Measurements from ENCODE around the gene CEP104. TPM values are rescaled to one million over a fixed set of nuclear protein-coding genes. Genes with fewer than 3 reads are reported as not detected.
A peak's percentile ranks its signal among the peaks of the same experiment; 100 is the strongest.

CEP104 gene
- total RNA-seq, 2 donors from 2014 or later: 43.5 to 45.6 TPM

DNA sequence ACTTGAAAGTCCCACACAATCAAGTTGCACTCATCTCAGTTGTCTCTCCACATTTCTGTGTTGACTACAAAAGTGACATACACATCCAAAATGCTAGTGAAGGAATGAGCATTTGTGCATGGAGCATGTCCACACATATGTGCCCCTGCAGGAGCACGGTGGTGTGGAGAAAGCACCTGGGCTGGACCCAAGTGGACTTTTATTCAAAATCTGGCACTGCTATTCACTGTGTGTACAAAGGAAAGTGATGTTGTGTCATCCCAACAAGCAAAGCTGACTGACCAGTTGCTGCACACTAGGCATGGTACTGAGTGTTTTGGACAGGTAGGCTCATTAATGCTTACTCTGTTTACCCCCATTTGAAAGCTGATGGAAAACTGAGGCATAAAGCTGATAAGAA lies 19.3 kb downstream of the CEP104 start:
- ATAC-seq: no peak
- intact Hi-C loops (cut with DNase I, micrococcal nuclease): no loop called here

DNA sequence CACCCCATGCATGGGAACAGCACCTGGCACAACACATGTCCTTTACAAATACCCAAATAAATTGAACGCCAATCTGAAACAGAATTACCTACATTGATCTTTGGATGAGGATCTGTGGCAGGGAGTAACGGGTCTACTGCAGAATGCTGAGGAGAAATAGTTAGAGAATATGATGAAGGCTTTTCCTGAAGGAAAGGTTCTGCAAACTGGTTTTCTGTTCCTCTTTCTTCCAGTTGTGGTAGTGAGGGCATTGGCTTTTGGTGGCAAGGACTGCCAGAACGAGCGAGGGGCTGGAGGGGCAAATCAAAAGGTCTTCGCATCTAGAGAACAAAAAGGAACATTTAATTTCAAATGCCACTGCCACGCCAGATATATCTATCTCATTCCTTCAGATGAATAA lies 19.8 kb downstream of the CEP104 start:
- DNase-seq (no peak), ATAC-seq (no peak)
- intact Hi-C loops (cut with DNase I, micrococcal nuclease): no loop called here

More for the DNA sequence above, 19.3 kb downstream of the CEP104 start:
- DNase-seq: no peak

DNA sequence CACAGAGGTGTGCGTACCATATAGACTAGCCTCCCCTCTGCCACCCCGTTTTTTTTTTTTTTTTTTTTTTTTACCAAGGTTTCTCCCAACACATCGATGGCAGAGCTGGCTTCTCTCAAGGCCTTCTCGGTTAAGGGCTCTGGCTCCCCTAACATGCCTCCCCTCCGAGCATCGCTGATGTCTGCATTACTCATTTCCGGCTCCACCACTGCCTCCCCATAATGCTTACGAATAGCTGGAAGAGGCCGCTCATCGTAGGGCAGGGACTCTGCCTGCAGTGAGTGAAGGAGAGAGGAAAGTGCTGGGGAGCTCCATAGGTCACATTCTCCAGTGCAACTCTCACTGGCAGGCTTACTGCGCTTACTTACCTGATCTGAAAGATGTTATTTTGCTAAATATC lies 20.6 kb downstream of the CEP104 start:
- intact Hi-C loops (cut with DNase I, micrococcal nuclease): no loop called here
- ATAC-seq (no peak), DNase-seq (no peak)

DNA sequence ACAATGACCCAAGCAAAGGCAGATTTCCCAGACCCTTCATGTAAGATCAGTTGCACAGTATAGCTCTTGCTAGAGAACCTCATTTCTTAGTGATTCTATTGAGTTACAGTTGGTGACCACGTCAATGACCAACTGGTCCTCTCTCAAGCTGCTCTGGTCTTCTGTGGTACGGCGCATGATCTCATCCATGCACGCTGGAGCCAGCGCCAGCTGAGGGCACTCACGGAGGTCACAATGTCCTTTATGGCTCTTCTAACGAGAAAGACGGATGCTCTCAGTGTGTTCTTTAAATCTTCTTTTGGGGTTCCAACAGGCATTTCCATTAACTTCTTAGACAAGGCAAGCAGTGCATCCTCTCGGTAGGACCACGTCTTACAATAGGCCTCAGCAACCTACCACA lies 22.3 kb downstream of the CEP104 start:
- ATAC-seq (no peak), DNase-seq (no peak)
- intact Hi-C loops (cut with DNase I, micrococcal nuclease): no loop called here

DNA sequence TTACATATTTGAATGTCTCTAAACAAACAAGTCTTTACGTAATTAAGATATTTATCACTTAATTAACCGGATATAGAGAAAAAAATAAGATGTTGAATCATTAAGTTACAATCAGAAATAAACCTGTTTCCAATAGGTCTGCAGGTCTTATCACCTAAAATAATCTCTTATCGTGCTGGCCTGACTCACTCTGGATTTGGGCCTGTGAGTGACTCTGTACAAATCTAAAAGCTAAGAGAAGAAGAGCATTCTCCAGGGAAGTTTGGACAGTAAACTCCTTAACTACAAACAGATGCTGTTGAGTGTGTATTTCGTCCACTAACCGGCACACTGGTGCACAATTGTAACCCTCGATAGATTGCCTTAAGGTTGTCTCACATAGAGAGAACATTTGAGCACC lies 25.3 kb downstream of the CEP104 start:
- ATAC-seq (no peak), DNase-seq (no peak)
- intact Hi-C loops (cut with DNase I, micrococcal nuclease): no loop called here

DNA sequence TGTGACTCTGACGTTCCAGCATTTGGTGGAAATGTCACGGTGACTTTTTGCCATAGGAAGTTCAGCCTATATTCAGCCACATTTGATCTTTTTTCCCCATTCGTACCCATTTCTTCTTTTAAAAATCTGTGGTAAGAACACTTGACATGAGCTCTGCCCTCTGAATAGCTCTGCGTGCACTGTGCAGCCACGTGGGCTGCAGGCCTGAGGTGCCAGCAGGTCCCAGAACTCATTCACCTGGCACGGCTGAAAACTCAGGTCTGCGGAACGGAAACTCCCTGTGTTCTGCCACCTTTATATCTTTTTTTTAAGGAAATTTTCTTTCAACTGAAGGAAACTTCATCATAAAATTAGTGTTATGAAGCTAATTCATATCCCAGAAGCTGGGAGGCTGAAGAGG lies 28.6 kb downstream of the CEP104 start:
- intact Hi-C loops (cut with DNase I, micrococcal nuclease): no loop called here
- no peak for DNase-seq
- no peak for ATAC-seq

DNA sequence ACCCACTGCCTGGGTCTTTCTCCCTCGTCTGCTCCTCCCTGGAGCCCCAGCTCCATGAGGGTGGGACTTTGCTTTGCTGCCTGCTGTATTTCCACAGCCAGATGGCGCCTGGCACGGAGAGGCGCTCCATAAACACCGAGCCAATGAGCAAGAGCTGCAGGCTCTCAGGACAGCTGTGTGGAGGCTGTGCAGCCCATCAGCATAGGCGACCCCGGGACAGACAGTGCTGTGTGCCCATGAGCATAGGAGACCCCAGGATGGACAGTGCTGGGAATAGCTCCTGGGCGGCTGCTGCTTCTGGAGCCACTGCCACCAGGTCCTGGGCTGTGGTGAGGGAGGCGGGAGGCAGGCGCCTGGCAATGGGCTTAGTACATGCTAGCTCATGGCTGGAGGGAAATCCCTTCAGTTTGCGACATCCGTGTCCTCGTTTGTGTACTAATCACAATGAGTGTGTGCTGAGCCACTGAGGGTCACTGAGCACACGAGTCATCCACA lies 29.2 kb downstream of the CEP104 start:
- intact Hi-C loops (cut with DNase I, micrococcal nuclease): no loop called here
- no peak for ATAC-seq
- DNase-seq: no peak

DNA sequence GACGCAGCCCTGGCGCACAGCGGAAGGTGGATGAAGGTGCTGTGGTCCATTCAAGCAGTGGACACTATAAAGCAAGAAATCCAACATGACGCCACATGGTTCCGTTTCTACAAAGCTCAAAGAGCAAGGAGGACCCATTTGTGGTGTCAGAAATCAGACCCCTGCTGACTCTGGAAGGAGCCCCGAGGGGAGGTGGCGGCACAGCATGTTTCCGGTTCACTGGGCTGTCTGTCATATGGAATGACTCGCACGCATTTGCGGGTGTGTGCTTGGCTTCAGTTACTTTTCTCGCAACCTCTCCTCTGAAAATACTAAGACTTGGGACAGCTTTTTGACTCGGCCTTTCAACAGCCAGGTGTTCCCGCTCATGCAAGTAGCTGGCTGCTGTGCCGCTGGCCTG lies 31.7 kb downstream of the CEP104 start:
- DNase-seq: no peak
- intact Hi-C loops (cut with DNase I, micrococcal nuclease): no loop called here
- ATAC-seq: no peak

DNA sequence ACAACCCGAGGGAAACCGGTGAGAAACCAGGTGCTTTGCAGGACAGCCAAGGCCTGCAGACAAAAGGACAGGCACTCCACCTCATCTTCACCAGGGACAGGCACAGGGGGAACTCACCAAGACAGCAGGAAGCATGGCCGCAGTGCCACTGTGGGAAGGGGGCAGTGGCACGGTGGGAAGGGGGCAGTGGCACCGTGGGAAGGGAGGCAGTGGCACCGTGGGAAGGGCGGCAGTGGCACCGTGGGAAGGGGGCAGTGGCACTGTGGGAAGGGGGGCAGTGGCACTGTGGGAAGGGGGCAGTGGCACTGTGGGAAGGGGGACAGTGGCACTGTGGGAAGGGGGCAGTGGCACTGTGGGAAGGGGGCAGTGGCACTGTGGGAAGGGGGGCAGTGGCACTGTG lies 32.4 kb downstream of the CEP104 start:
- ATAC-seq: no peak
- intact Hi-C loops (cut with DNase I, micrococcal nuclease): no loop called here

DNA sequence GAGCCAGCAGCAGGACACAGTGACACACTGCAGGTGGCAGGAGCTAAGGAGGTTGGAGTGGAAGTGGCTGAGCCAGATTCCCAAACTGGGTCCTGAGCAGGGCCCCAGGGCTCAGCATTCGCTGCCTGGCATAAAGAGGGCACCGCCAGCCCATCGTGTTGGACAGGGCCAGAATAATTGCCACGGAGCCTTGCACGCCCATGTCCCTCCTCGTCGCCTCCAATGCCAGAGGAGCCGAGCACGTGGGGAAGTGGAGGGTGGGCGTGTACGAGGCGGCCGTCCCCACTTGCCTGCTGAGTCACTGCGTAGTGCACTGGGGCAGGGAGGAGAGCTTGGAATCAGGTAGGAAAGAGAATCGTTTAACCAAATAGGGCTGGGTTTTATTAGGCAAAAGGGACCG lies 34.6 kb downstream of the CEP104 start:
- DNase-seq: no peak
- no peak for ATAC-seq
- intact Hi-C loops (cut with DNase I, micrococcal nuclease): no loop called here

More for the DNA sequence above, 32.4 kb downstream of the CEP104 start:
- DNase-seq: no peak

DNA sequence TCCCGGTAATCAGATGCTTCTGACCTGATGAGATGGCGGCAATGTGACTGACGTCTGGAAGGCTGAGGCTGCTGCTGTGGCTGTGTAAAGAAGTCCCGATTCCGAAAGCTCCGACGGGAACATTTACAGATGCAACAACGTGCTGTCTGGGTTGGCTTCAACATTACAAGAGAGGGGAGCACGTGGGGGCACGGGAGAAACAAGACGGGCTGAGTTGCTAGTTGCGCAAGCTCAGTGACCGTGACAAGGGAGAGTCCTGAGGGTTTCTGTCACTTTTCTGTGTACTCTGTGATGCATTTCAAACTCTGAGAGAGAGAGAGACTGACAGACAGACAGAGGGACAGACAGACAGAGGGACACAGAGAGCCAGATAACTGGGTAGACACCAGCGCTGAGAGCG lies 35.1 kb downstream of the CEP104 start:
- intact Hi-C loops (cut with DNase I, micrococcal nuclease): no loop called here
- no peak for DNase-seq
- no peak for ATAC-seq

DNA sequence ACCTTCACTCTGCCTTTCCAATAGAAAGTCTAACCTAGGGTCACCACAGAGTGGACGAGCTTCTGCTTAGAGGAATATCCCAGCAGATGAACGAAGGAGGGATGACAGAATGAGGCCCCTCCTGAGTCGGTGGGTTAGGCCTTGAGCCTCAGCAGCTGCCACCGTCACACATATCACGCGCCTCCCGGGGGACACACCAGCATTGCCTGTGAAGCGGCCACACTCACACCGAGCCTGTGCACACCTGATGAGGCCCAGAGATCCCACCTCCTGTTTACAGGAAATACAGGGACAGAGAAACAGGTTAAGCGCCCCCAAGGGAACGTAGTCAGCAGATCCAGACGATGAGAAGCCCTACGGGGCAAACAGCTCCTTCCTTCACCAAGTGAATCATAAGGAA lies 35.6 kb downstream of the CEP104 start:
- intact Hi-C loops (cut with DNase I, micrococcal nuclease): no loop called here
- ATAC-seq (no peak), DNase-seq (no peak)

DNA sequence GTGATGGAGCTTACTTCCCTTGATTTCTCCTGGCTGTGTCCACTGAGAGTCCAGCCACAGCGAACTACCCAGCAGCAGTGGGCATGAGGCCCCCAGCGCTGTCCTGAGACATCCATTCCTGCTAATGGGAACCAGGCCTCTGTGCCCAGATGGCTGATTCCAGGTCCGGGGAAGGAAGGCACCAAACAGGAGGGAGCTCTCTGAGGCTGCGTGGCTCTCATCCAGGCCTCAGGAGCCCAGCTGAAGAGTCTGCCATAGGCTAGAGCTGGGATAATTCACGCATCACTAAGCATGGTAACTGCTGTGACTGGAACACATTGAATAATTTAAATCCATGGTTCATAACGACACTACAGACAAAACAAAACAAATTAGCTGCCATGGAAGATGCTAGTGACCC lies 36.0 kb downstream of the CEP104 start:
- DNase-seq (no peak), ATAC-seq (no peak)
- intact Hi-C loops (cut with DNase I, micrococcal nuclease): no loop called here

DNA sequence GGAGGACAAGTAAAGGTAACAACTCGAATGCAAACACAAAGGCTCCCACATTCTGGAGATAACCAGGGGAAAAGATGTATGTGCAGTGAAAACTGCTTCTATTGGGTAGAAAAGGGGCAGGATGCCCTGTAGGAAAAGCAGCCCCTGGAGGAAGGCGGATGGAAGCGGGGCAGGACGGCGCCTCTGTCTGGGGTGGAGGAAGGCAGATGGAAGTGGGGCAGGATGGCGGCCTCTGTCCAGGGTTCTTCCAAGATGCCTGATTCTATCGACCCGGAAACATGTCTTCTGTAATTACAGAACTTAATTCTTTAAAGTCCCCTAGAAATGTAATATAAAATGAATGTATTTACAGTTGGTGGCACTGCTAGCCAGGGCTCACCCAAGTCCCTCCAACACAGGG lies 36.7 kb downstream of the CEP104 start:
- no peak for DNase-seq

DNA sequence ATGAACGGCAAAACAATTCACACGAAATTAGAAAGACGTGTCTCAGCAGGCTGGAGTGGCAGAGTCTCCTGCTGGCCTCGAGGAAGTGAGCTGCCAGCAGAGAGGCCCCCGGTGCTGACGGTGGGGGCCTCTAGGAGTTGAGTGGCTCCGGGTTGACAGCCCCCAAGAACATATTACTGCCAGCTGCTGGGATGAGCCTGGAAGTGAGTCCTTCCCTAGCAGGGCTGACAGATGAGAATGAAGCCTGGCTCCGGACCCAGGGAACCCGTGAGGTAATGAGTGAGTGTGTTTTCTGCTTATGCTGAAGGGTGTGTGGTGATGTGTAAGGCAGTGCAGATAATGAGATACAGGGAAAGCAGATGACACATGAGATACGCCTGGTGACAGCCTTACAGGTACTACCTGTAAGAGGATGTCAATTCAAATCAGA lies 37.2 kb downstream of the CEP104 start:
- DNase-seq: no peak
- ATAC-seq: no peak
- intact Hi-C loops (cut with DNase I, micrococcal nuclease): no loop called here

More for the DNA sequence above, 36.7 kb downstream of the CEP104 start:
- ATAC-seq: no peak
- intact Hi-C loops (cut with DNase I, micrococcal nuclease): no loop called here

DNA sequence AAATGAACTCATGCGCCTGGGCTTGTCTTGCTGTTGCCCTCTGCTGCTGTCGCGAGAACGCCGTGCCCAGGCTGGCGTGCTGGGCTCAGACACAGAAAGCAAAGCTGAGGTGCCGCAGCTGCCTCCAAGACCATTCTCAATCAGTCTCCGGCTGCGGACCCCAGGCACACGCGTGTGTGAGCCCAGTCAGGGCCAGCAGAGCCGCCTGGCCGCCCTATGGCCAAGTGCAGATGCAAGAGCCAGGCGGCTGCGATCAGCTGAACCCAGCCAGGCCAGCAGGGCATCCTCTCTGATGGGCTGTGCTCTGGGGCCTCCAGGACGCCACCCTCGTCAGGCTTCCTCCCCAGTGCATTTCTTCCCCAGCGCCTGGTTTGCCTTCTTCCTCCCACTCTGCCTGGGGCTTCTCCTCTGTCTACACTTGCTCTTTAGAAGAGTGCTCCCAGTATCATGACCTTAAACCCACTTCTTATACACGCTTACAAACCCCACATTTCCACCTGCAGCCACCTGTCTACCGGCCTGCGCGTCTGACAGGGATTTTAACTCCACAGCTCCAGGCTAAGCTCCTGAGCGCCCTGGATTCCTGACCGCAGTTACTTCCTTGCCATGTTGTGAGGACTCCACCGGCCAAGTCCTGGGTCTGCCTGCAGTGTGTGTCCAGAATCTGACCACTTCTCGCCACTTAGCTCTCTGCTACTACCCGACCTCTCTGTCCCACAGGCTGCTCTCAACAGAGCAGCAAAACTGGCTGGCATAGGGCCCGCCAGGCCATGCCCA lies 39.0 kb downstream of the CEP104 start:
- DNase-seq: no peak

DNA sequence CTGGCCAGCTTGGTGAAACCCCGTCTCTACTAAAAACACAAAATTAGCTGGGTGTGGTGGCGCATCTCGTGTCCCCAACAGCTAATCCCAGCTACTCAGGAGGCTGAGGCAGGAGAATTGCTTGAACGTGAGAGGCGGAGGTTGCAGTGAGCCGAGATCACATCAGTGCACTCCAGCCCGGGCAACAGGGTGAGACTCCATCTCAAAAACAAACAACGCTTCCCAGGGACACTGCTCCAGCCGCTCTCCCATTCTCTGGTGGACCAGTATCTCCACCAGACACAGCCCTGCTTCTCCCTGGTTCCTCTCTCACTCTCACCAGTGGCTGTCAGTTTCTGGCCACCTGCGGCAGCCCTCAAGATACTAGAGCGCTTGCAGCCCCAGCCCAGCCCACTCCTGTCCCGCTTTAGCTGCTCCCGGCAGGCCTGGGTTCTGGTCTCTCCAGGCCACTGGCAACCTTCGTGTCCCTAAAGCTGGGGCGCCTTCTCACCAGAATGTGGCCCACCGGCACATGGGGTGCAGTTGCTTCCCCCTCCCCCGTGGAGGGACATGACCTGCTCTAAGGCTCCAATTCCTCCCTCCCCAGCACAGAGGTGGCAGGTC lies 39.8 kb downstream of the CEP104 start:
- intact Hi-C loops (cut with DNase I, micrococcal nuclease): no loop called here
- ATAC-seq: no peak
- DNase-seq: no peak

More for the DNA sequence above, 39.0 kb downstream of the CEP104 start:
- intact Hi-C loops (cut with DNase I, micrococcal nuclease): no loop called here
- peak; percentile 11 for ATAC-seq

DNA sequence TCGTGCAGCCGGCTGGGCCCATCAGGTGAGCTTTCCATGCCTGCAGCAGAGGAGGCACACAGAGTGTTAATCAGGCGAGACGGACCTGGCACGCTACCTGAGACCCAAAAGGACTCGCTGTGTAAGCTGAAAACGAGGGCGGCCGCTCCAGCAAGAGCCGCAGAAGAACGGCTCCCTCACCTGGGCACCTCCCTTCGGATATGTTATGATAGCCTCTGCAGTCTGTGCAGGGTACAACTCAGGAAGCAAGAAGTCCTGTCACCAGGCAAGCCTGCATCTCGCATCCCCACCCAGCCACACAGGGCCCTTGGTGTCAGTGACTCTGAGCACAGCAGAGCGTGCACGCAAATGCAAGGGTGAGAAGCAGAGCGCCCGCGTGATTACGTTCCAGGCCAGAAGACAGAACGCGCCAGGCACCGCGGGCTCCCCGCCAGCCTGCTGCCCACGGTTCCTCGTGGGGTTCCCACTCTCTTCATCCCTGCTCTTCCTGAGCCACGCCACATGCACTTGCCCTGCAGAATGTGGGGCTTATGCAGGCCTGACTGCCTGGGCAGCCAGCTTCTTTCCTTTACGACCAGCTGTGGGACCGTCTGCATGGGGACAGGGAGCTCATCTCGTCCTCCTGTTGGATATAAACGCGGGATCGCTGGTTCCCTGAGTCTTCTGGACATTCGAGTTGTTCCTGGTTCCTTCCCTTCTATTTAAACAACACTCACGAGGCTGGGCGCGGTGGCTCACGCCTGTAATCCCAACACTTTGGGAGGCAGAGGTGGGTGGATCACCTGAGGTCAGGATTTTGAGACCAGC lies 40.5 kb downstream of the CEP104 start:
- no peak for ATAC-seq
- intact Hi-C loops (cut with DNase I, micrococcal nuclease): no loop called here
- DNase-seq: no peak

DNA sequence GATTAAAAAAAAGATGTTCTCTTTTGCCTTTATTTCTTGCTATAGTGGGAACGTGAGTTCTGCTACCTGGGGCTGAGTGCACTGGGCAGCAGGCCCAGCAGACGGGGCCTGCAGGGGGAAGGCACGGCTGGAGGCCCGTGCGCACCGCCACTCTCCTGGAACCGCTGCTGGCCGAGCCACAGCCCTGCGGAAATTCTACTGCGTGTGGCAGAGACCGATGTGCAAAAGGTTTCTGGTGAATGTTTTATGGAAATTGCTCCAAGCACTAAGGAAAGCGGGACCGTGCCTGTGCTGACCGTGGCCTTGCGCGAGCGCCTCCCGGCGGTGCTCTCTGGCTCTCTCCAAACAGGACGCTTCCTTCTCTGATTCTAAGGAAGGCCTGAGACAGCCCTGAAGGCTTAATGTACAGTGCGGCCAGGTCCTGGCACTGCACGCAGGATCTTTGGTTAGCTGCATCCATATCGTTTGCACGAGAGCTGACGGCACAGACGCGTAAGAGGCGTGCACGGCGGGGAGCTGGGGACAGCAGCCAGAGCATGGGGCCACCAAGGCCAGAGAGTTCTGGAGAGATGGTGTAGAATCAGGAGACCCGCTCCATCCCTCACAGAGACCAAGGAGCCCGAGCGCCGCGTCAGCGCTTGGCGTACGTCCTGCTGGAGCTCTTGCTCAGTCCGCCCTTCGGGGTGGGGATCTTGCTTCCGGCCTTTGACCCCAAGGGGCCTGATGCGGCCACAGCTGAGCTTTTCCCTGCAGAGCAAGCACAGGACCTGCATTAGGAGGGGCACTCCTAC lies 42.0 kb downstream of the CEP104 start:
- intact Hi-C loops (cut with DNase I, micrococcal nuclease): no loop called here
- no peak for DNase-seq
- ATAC-seq: no peak
